HepG2 (cell line): ENCODE measurements around the gene ARHGAP23. TPM values are rescaled to one million over a fixed set of nuclear protein-coding genes. Genes with fewer than 3 reads are reported as not detected.
A peak's percentile ranks its signal among the peaks of the same experiment; 100 is the strongest.

Experiments used
- ATAC-seq: fragments of 200-7000 bp; cut with Tn5 transposase; 3 replicates; pipeline ENCODE4 v1.9.1; 2020; ENCODE audit warnings: mild to moderate bottlenecking, moderate library complexity
- BruUV-seq: library from RNA; stranded (reverse); fragments of 400-500 nt; replicated peaks from 2 replicates; lab custom pipeline; 2021; lab: Mats Ljungman, UMichigan
- CTCF ChIA-PET: fragments of 300-600 bp; formaldehyde crosslinking; extraction: SDS; loops from one replicate; lab custom pipeline; 2021; ENCODE audit warnings: low total read pairs, inconsistent platforms, low intra/inter-chr PET ratio; lab: Yijun Ruan, JAX
- POLR2A ChIA-PET: fragments of 350-600 bp; sonication (Branson Sonifier 250); formaldehyde crosslinking; loops from one replicate; lab custom pipeline; 2020; ENCODE audit warnings: antibody characterized with exemption, inconsistent platforms; lab: Yijun Ruan, JAX
- DNase-seq: peaks from one replicate; pipeline ENCODE4 v3.0.0-alpha.2; 2015; ENCODE audit warnings: low spot score
- FAIRE-seq: peaks from 3 replicates; lab custom pipeline; 2011; peaks lifted over from hg19 to GRCh38; lab: Jason Lieb, UNC
- H2AFZ ChIP-seq: one replicate; pipeline ENCODE4 v1.6.1; 2011; ENCODE audit warnings: low read length, inconsistent platforms
- H3K27ac ChIP-seq: fragments of 300-600 bp; 3 replicates; pipeline ENCODE4 v1.8.0; 2011; ENCODE audit warnings: mixed run types, mild to moderate bottlenecking, mixed read lengths, low read length, inconsistent platforms; ENCODE audit not compliant: insufficient read depth; ENCODE audit errors: extremely low read length
- H3K27me3 ChIP-seq, 2 experiments: fragments of 200-600 bp in 1 of 2; 2 replicates in 1 of 2; 3 replicates in 1 of 2; pipeline versions ENCODE4 v1.6.0 to v1.8.0; 2011; ENCODE audit warnings: low read length in 2 of 2, mild to moderate bottlenecking in 2 of 2, moderate library complexity in 2 of 2, inconsistent platforms in 1 of 2; ENCODE audit not compliant: insufficient read depth in 2 of 2, control insufficient read depth in 1 of 2
- H3K36me3 ChIP-seq, 2 experiments: fragments of 200-600 bp in 1 of 2; replicated peaks in 1 of 2; 2 replicates in 1 of 2; 3 replicates in 1 of 2; pipeline versions ENCODE4 v1.5.1 to v1.8.0; 2011; ENCODE audit warnings: low read length in 2 of 2, inconsistent platforms in 1 of 2; ENCODE audit not compliant: insufficient read depth in 2 of 2, control insufficient read depth in 1 of 2
- H3K4me1 ChIP-seq: 2 replicates; pipeline ENCODE4 v1.5.1; 2012; ENCODE audit warnings: low read length, inconsistent platforms; ENCODE audit not compliant: insufficient read depth
- H3K4me2 ChIP-seq: 2 replicates; pipeline ENCODE4 v1.6.0; 2011; ENCODE audit warnings: low read depth, low read length, inconsistent platforms
- H3K4me3 ChIP-seq, 3 experiments: fragments of 200-600 bp in 1 of 3; sonication (generic), shearing (Covaris generic) in 1 of 3; replicated peaks in 1 of 3; 2 replicates each; pipeline ENCODE4 v1.5.1; 2011 to 2016; ENCODE audit warnings: low read length in 3 of 3, inconsistent platforms in 2 of 3, low read depth in 2 of 3, mild to moderate bottlenecking in 2 of 3, control low read depth in 1 of 3, mixed read lengths in 1 of 3; ENCODE audit not compliant: insufficient read depth in 1 of 3
- H3K79me2 ChIP-seq: one replicate; pipeline ENCODE4 v1.6.1; 2011; ENCODE audit warnings: low read length, inconsistent platforms; ENCODE audit not compliant: insufficient read depth
- H3K9ac ChIP-seq: 2 replicates; pipeline ENCODE4 v1.6.0; 2011; ENCODE audit warnings: mild to moderate bottlenecking, low read depth, low read length, inconsistent platforms; ENCODE audit not compliant: insufficient read depth
- H3K9me3 ChIP-seq: 2 replicates; pipeline ENCODE4 v1.5.1; 2012; ENCODE audit warnings: mild to moderate bottlenecking, low read length
- H4K20me1 ChIP-seq: 2 replicates; pipeline ENCODE4 v1.6.0; 2011; ENCODE audit warnings: inconsistent platforms, mild to moderate bottlenecking, low read length, moderate library complexity; ENCODE audit not compliant: insufficient read depth
- HMG20A ChIP-seq: IDR thresholded peaks from 2 replicates; pipeline ENCODE4 v1.6.1; 2016; ENCODE audit warnings: borderline replicate concordance
- HNRNPUL1 ChIP-seq: fragments of 200-400 bp; formaldehyde crosslinking; IDR thresholded peaks from 2 replicates; pipeline ENCODE4 v1.6.1; 2017; ENCODE audit warnings: low read depth, mild to moderate bottlenecking, low read length, moderate library complexity
- NFE2L2 ChIP-seq: fragments of 150-350 bp; IDR thresholded peaks from 2 replicates; pipeline ENCODE4 v1.6.1; 2014; ENCODE audit warnings: low read length
- THAP11 ChIP-seq: IDR thresholded peaks from 2 replicates; pipeline ENCODE4 v1.6.1; 2016; ENCODE audit warnings: missing biosample characterization, missing genetic modification reagents
- TP53 ChIP-seq: sonication (generic); formaldehyde crosslinking; conservative IDR thresholded peaks from 2 replicates; pipeline ENCODE4 v1.4.0; 2020; ENCODE audit warnings: missing genetic modification reagents
- ZEB1 ChIP-seq: IDR thresholded peaks from 2 replicates; pipeline ENCODE4 v1.6.1; 2012; ENCODE audit warnings: mild to moderate bottlenecking, low read depth, inconsistent platforms; ENCODE audit not compliant: insufficient replicate concordance
- ZIK1 ChIP-seq: sonication (generic); formaldehyde crosslinking; IDR thresholded peaks from 2 replicates; pipeline ENCODE4 v1.5.0; 2020; ENCODE audit warnings: mild to moderate bottlenecking, low read depth, missing genetic modification reagents, borderline replicate concordance
- ZNF235 ChIP-seq: sonication (generic); formaldehyde crosslinking; IDR thresholded peaks from 2 replicates; pipeline ENCODE4 v1.8.1; 2023; ENCODE audit warnings: mild to moderate bottlenecking, missing genetic modification reagents, borderline replicate concordance
- ZNF367 ChIP-seq: sonication (generic); formaldehyde crosslinking; IDR thresholded peaks from 2 replicates; pipeline ENCODE4 v1.4.0; 2020; ENCODE audit warnings: missing genetic modification reagents, borderline replicate concordance
- ZNF674 ChIP-seq: sonication (generic); formaldehyde crosslinking; IDR thresholded peaks from 2 replicates; pipeline ENCODE4 v1.5.0; 2020; ENCODE audit warnings: low read depth, mild to moderate bottlenecking, missing genetic modification reagents
- ZNF788 ChIP-seq: sonication (generic); formaldehyde crosslinking; IDR thresholded peaks from 2 replicates; pipeline ENCODE4 v1.5.0; 2020; ENCODE audit warnings: mild to moderate bottlenecking, missing genetic modification reagents, borderline replicate concordance
- WGBS: methylation state at CpG from one replicate; pipeline ENCODE4 v1.1.6; 2017; ENCODE audit warnings: low lambda C conversion rate; 5-methylcytosine and 5-hydroxymethylcytosine counted together
- in situ Hi-C: cut with HindIII; loops from 2 replicates; pipeline ENCODE4 v1.10.0; 2017; ENCODE audit warnings: low pct_unique_long_range_greater_than_20kb; ENCODE audit not compliant: extremely low pct_ligation_motif_present
- intact Hi-C: fragments of 100-400 bp; cut with micrococcal nuclease; formaldehyde crosslinking; loops from one replicate; pipeline ENCODE4 v1.10.0; 2022; ENCODE audit not compliant: unreplicated experiment
- polyA plus RNA-seq, 8 experiments: library from polyadenylated mRNA; depleted of rRNA in 3 of 8; stranded (reverse) in 7 of 8; unstranded in 1 of 8; fragments of >200 nt; fragmentation: Illumina TruSeq in 4 of 8; extraction: Trizol in 4 of 8; gene quantifications; 2 replicates each; pipeline versions ENCODE4 v1.2.1 to v1.2.3, GENCODE V29; 2011 to 2016; ENCODE audit warnings: low read depth in 4 of 8, missing spikeins in 1 of 8, mixed read lengths in 1 of 8; ENCODE audit not compliant: insufficient read depth in 1 of 8
- total RNA-seq, 5 experiments: library from RNA; depleted of rRNA; stranded (reverse); fragments of >200 nt; fragmentation: Illumina TruSeq; extraction: Trizol; gene quantifications; 2 replicates each; pipeline ENCODE4 v1.2.3, GENCODE V29; 2016; ENCODE audit warnings: low read depth in 1 of 5
- TF ChIP-seq, protein P1 (sequence below): sonication (generic); formaldehyde crosslinking; IDR thresholded peaks from 2 replicates; pipeline ENCODE4 v1.8.0; 2022; ENCODE audit warnings: missing genetic modification reagents, mild to moderate bottlenecking, moderate library complexity, borderline replicate concordance
- TF ChIP-seq, protein P2 (sequence below): sonication (generic); formaldehyde crosslinking; IDR thresholded peaks from 2 replicates; pipeline ENCODE4 v1.5.0; 2020; ENCODE audit warnings: mild to moderate bottlenecking, low read depth, missing genetic modification reagents, borderline replicate concordance

ARHGAP23 gene
- total and polyA plus RNA-seq, 2 of the 13 experiments (the other 11 are each of a cell fraction or from before 2014, with no cell fraction given): 0.03 TPM; not detected in 1

DNA sequence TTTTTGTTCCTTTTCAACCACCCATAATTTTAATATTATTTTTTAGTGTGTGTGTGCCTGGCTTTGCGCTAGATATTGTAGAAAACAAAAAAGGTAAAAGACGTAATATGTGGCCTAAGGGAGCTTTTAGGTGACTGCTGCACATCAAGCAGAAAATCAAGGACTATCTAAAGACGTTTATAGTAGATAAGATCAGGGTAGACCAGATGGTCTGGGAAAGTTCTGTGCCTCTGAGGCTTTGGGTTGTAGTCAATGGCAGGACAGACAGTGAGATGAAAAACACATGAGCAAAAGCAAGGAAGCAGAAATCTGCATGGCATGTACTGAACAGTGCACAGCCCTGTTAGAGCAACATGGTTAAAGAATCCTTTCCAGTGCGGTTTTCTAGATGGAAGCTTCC, 26.8 kb upstream of the ARHGAP23 start:
- Histone ChIP-seq H3K9me3 (no peaks in the 10 kb centered on the region), H3K9ac (no peak overlapping the region), H3K4me2 (no peak overlapping the region)
- CTCF ChIA-PET: no interaction called here
- POLR2A ChIA-PET: no interaction called here
- no peak for FAIRE-seq
- WGBS: 92% methylated on average over 4 of the region's 4 CpGs
- intact Hi-C loops: no loop called here
- no peak for TF ChIP-seq THAP11
- TF ChIP-seq ZNF367: no peak
- TF ChIP-seq, protein P1, sequence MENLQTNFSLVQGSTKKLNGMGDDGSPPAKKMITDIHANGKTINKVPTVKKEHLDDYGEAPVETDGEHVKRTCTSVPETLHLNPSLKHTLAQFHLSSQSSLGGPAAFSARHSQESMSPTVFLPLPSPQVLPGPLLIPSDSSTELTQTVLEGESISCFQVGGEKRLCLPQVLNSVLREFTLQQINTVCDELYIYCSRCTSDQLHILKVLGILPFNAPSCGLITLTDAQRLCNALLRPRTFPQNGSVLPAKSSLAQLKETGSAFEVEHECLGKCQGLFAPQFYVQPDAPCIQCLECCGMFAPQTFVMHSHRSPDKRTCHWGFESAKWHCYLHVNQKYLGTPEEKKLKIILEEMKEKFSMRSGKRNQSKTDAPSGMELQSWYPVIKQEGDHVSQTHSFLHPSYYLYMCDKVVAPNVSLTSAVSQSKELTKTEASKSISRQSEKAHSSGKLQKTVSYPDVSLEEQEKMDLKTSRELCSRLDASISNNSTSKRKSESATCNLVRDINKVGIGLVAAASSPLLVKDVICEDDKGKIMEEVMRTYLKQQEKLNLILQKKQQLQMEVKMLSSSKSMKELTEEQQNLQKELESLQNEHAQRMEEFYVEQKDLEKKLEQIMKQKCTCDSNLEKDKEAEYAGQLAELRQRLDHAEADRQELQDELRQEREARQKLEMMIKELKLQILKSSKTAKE (CRISPR knock-in tag): no peak
- no peak for TF ChIP-seq ZNF674 (CRISPR knock-in tag)
- no peak for TF ChIP-seq ZNF235
- no peak for TF ChIP-seq HNRNPUL1
- TF ChIP-seq HMG20A (CRISPR knock-in tag): no peak
- TF ChIP-seq ZNF788 (CRISPR knock-in tag): no peak
- no peak for TF ChIP-seq NFE2L2
- TF ChIP-seq, protein P2, sequence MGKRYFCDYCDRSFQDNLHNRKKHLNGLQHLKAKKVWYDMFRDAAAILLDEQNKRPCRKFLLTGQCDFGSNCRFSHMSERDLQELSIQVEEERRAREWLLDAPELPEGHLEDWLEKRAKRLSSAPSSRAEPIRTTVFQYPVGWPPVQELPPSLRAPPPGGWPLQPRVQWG (CRISPR knock-in tag): no peak
- TF ChIP-seq ZIK1 (CRISPR knock-in tag): no peak
- TF ChIP-seq TP53: no peak
- no peak for TF ChIP-seq ZEB1
- TF ChIP-seq, all 625 proteins: peak for 0
- H4K20me1 ChIP-seq: no peaks in the 10 kb centered on the region
- H2AFZ ChIP-seq: no peak overlapping the region
- ATAC-seq (no peak), DNase-seq (no peak)
- no peak overlapping the region for H3K27ac ChIP-seq
- peaks cover 25 to 47% of the 10 kb centered on the region in 2 experiments for H3K36me3 ChIP-seq
- no peaks in the 10 kb centered on the region for H3K79me2 ChIP-seq
- H3K4me3 ChIP-seq: no peak overlapping the region
- in situ Hi-C loops: no loop called here
- BruUV-seq: TSS peak; percentile 32
- no peaks in the 10 kb centered on the region for H3K4me1 ChIP-seq
- no peaks in the 10 kb centered on the region for H3K27me3 ChIP-seq
